H1 (cell line): Measurements from ENCODE around the gene SKIL. TPM values are rescaled to one million over a fixed set of nuclear protein-coding genes. Genes with fewer than 3 reads are reported as not detected.
A peak's percentile ranks its signal among the peaks of the same experiment; 100 is the strongest.

Source experiments
- CTCF ChIA-PET: fragments of 300-600 bp; sonication (Branson Sonifier 250); formaldehyde crosslinking; loops from one replicate; lab custom pipeline; 2021; ENCODE audit not compliant: partially characterized antibody; lab: Charles Lee
- POLR2A ChIA-PET: fragments of 300-600 bp; sonication (Branson Sonifier 250); formaldehyde crosslinking; loops from one replicate; lab custom pipeline; 2021; ENCODE audit warnings: inconsistent platforms; ENCODE audit not compliant: partially characterized antibody; lab: Charles Lee
- DNase-seq, 2 experiments: peaks; one replicate each; pipeline versions ENCODE4 v3.0.0 to v3.0.0-alpha.2; 2010 to 2022; ENCODE audit warnings: low spot score in 2 of 2, low read depth in 1 of 2, mixed read lengths in 1 of 2
- FAIRE-seq: peaks from 2 replicates; lab custom pipeline; 2011; peaks lifted over from hg19 to GRCh38; lab: Jason Lieb, UNC
- H2AFZ ChIP-seq: 2 replicates; pipeline ENCODE4 v1.8.1; 2012; ENCODE audit warnings: low read length, inconsistent platforms
- H2AK5ac ChIP-seq: 2 replicates; pipeline ENCODE4 v1.6.1; 2013; ENCODE audit warnings: low read depth, low read length
- H2BK120ac ChIP-seq: replicated peaks from 2 replicates; pipeline ENCODE3; 2013; ENCODE audit warnings: low read depth, low read length, inconsistent platforms
- H2BK12ac ChIP-seq: 2 replicates; pipeline ENCODE4 v1.6.1; 2013; ENCODE audit warnings: low read depth, low read length
- H2BK15ac ChIP-seq: 2 replicates; pipeline ENCODE4 v1.6.1; 2013; ENCODE audit warnings: low read length
- H2BK20ac ChIP-seq: 2 replicates; pipeline ENCODE4 v1.6.1; 2013; ENCODE audit warnings: low read length
- H2BK5ac ChIP-seq: 2 replicates; pipeline ENCODE4 v1.6.1; 2013; ENCODE audit warnings: low read depth, low read length
- H3K14ac ChIP-seq: 2 replicates; pipeline ENCODE4 v1.6.1; 2013; ENCODE audit warnings: inconsistent platforms; ENCODE audit not compliant: insufficient read length
- H3K18ac ChIP-seq: 2 replicates; pipeline ENCODE4 v1.6.1; 2013; ENCODE audit warnings: low read length; ENCODE audit errors: extremely low read depth
- H3K23ac ChIP-seq: 2 replicates; pipeline ENCODE4 v1.6.1; 2013; ENCODE audit warnings: inconsistent platforms; ENCODE audit not compliant: insufficient read length
- H3K23me2 ChIP-seq: 2 replicates; pipeline ENCODE4 v1.6.1; 2013; ENCODE audit warnings: low read depth, low read length
- H3K27ac ChIP-seq: 2 replicates; pipeline ENCODE4 v1.6.1; 2011; ENCODE audit warnings: low read depth, low read length, inconsistent platforms
- H3K27me3 ChIP-seq, 4 experiments: replicated peaks in 1 of 4; 1 replicate in 1 of 4; 2 replicates in 3 of 4; pipeline versions ENCODE4 v1.6.1 to v1.8.1; 2011 to 2013; ENCODE audit warnings: low read length in 3 of 4, mild to moderate bottlenecking in 3 of 4, inconsistent platforms in 2 of 4, mixed read lengths in 2 of 4, moderate library complexity in 1 of 4; ENCODE audit not compliant: control insufficient read depth in 3 of 4, insufficient read depth in 3 of 4; ENCODE audit errors: extremely low read depth in 1 of 4
- H3K36me3 ChIP-seq, 4 experiments: 2 replicates each; pipeline versions ENCODE4 v1.6.1 to v1.8.1; 2011 to 2013; ENCODE audit warnings: mild to moderate bottlenecking in 4 of 4, low read length in 3 of 4, moderate library complexity in 2 of 4, control low read depth in 1 of 4, inconsistent platforms in 1 of 4; ENCODE audit not compliant: insufficient read depth in 4 of 4, control insufficient read depth in 2 of 4
- H3K4ac ChIP-seq: replicated peaks from 2 replicates; pipeline ENCODE3; 2013; ENCODE audit warnings: low read length, low read depth, mixed read lengths, inconsistent platforms; ENCODE audit not compliant: insufficient read length
- H3K4me1 ChIP-seq, 4 experiments: replicated peaks in 1 of 4; 1 replicate in 1 of 4; 2 replicates in 3 of 4; pipeline versions ENCODE4 v1.6.1 to v1.8.1; 2011 to 2013; ENCODE audit warnings: low read length in 3 of 4, inconsistent platforms in 2 of 4, mixed read lengths in 1 of 4; ENCODE audit not compliant: insufficient read depth in 4 of 4, control insufficient read depth in 3 of 4
- H3K4me2 ChIP-seq, 2 experiments: 2 replicates each; pipeline versions ENCODE4 v1.6.1 to v1.8.1; 2011 to 2013; ENCODE audit warnings: low read depth in 2 of 2, low read length in 2 of 2, control low read depth in 1 of 2, inconsistent platforms in 1 of 2, mild to moderate bottlenecking in 1 of 2; ENCODE audit not compliant: insufficient read depth in 1 of 2
- H3K4me3 ChIP-seq, 4 experiments: fragments of 200-600, 300-600 bp in 1 of 4; sonication (generic), shearing (Covaris generic), sonication (Bioruptor Twin) in 1 of 4; 2 replicates each; pipeline versions ENCODE4 v1.5.1 to v1.8.1; 2011 to 2016; ENCODE audit warnings: low read length in 4 of 4, low read depth in 3 of 4, control low read depth in 2 of 4, inconsistent platforms in 2 of 4, mild to moderate bottlenecking in 2 of 4, mixed read lengths in 1 of 4, moderate library complexity in 1 of 4; ENCODE audit not compliant: insufficient read depth in 2 of 4; ENCODE audit errors: extremely low read depth in 1 of 4
- H3K56ac ChIP-seq: replicated peaks from 2 replicates; pipeline ENCODE3; 2013; ENCODE audit warnings: low read depth, mild to moderate bottlenecking, mixed read lengths, low read length, inconsistent platforms; ENCODE audit not compliant: insufficient read length
- H3K79me1 ChIP-seq: 2 replicates; pipeline ENCODE4 v1.6.1; 2013; ENCODE audit warnings: low read depth, low read length, control low read depth
- H3K79me2 ChIP-seq, 2 experiments: 2 replicates each; pipeline versions ENCODE4 v1.6.1 to v1.8.1; 2012 to 2013; ENCODE audit warnings: low read length in 2 of 2, mild to moderate bottlenecking in 2 of 2, inconsistent platforms in 1 of 2; ENCODE audit not compliant: insufficient read depth in 2 of 2, control insufficient read depth in 1 of 2
- H3K9ac ChIP-seq, 4 experiments: replicated peaks in 1 of 4; 1 replicate in 1 of 4; 2 replicates in 3 of 4; pipeline versions ENCODE4 v1.6.1 to v1.8.1; 2011 to 2013; ENCODE audit warnings: low read depth in 3 of 4, low read length in 3 of 4, control low read depth in 2 of 4, mild to moderate bottlenecking in 2 of 4, moderate library complexity in 2 of 4, inconsistent platforms in 1 of 4; ENCODE audit errors: extremely low read depth in 1 of 4
- H3K9me3 ChIP-seq, 2 experiments: 2 replicates each; pipeline versions ENCODE4 v1.6.1 to v1.8.1; 2012 to 2013; ENCODE audit warnings: mild to moderate bottlenecking in 2 of 2, moderate library complexity in 2 of 2, control low read depth in 1 of 2, inconsistent platforms in 1 of 2, low read depth in 1 of 2, low read length in 1 of 2, mixed read lengths in 1 of 2; ENCODE audit not compliant: insufficient read depth in 2 of 2
- H4K20me1 ChIP-seq, 2 experiments: replicated peaks in 1 of 2; 2 replicates each; pipeline versions ENCODE3 to v1.8.1; 2011 to 2013; ENCODE audit warnings: inconsistent platforms in 2 of 2, low read length in 2 of 2, mild to moderate bottlenecking in 1 of 2; ENCODE audit not compliant: insufficient read depth in 2 of 2, control insufficient read depth in 1 of 2
- H4K5ac ChIP-seq: 2 replicates; pipeline ENCODE4 v1.6.1; 2013; ENCODE audit warnings: low read length, low read depth, mixed read lengths, inconsistent platforms; ENCODE audit not compliant: insufficient read length
- H4K8ac ChIP-seq: 2 replicates; pipeline ENCODE4 v1.8.0; 2013; ENCODE audit warnings: mild to moderate bottlenecking, moderate library complexity, low read length, inconsistent platforms; ENCODE audit not compliant: insufficient read depth; ENCODE audit errors: extremely low read depth
- H4K91ac ChIP-seq: replicated peaks from 2 replicates; pipeline ENCODE3; 2013; ENCODE audit warnings: low read length, mixed read lengths, inconsistent platforms; ENCODE audit not compliant: insufficient read length
- ASH2L ChIP-seq: fragments of 200-600, 300-600 bp; sonication (generic); IDR thresholded peaks from one replicate; pipeline ENCODE4 v1.7.1; 2017; ENCODE audit warnings: low read length
- BCL11A ChIP-seq, 2 experiments: IDR thresholded peaks; one replicate each; pipeline ENCODE4 v1.6.1; 2011; ENCODE audit warnings: low read depth in 2 of 2, low read length in 2 of 2, mild to moderate bottlenecking in 2 of 2
- BRCA1 ChIP-seq: IDR thresholded peaks from 2 replicates; pipeline ENCODE4 v1.6.1; 2012; ENCODE audit warnings: low read depth, low read length, improper control_type of control experiment
- CHD2 ChIP-seq: IDR thresholded peaks from 2 replicates; pipeline ENCODE4 v1.6.1; 2012; ENCODE audit warnings: low read length, improper control_type of control experiment
- CREB1 ChIP-seq: IDR thresholded peaks from 2 replicates; pipeline ENCODE4 v1.6.1; 2012; ENCODE audit warnings: inconsistent platforms
- FOSL1 ChIP-seq: IDR thresholded peaks from 2 replicates; pipeline ENCODE4 v1.6.1; 2011; ENCODE audit warnings: mild to moderate bottlenecking, low read depth, low read length, moderate library complexity; ENCODE audit not compliant: insufficient read depth
- KDM1A ChIP-seq: fragments of 200-600, 300-600 bp; sonication (generic); IDR thresholded peaks from 2 replicates; pipeline ENCODE4 v1.7.1; 2016; ENCODE audit warnings: mild to moderate bottlenecking, low read length, borderline replicate concordance
- KDM5A ChIP-seq: fragments of 200-600 bp; IDR thresholded peaks from 2 replicates; pipeline ENCODE4 v1.7.1; 2012; ENCODE audit warnings: mild to moderate bottlenecking, low read length, inconsistent platforms, mixed read lengths
- MAFK ChIP-seq: IDR thresholded peaks from 2 replicates; pipeline ENCODE4 v1.6.1; 2012; ENCODE audit warnings: low read depth, mild to moderate bottlenecking, improper control_type of control experiment, low read length
- NRF1 ChIP-seq: IDR thresholded peaks from 2 replicates; pipeline ENCODE4 v1.6.1; 2011; ENCODE audit warnings: mild to moderate bottlenecking, low read depth, low read length, improper control_type of control experiment
- RXRA ChIP-seq: IDR thresholded peaks from 2 replicates; pipeline ENCODE4 v1.6.1; 2011; ENCODE audit warnings: low read depth, mild to moderate bottlenecking, low read length, moderate library complexity; ENCODE audit not compliant: insufficient read depth
- SIRT6 ChIP-seq: IDR thresholded peaks from one replicate; pipeline ENCODE4 v1.7.1; 2012; ENCODE audit warnings: low read length, inconsistent platforms
- TAF7 ChIP-seq: optimal IDR thresholded peaks from 2 replicates; pipeline ENCODE3; 2011; ENCODE audit warnings: low read depth, mild to moderate bottlenecking, inconsistent platforms, low read length, moderate library complexity, borderline replicate concordance
- YY1 ChIP-seq: IDR thresholded peaks from 2 replicates; pipeline ENCODE4 v1.6.1; 2011; ENCODE audit warnings: low read depth, mild to moderate bottlenecking, low read length
- ZNF274 ChIP-seq: IDR thresholded peaks from 2 replicates; pipeline ENCODE4 v1.7.0; 2012; ENCODE audit warnings: low read length, borderline replicate concordance; ENCODE audit errors: extremely low read depth
- WGBS, 2 experiments: shearing (Covaris generic) in 1 of 2; methylation state at CpG; one replicate each; pipeline versions ENCODE4 v1.1.6 to v1.1.7; 2013 to 2015; ENCODE audit warnings: low lambda C conversion rate in 2 of 2, mixed read lengths in 2 of 2, inconsistent platforms in 1 of 2, low coverage in 1 of 2, missing lambda C conversion rate in 1 of 2; ENCODE audit not compliant: insufficient replicate concordance in 2 of 2, insufficient coverage in 1 of 2, insufficient read length in 1 of 2; ENCODE audit errors: extremely low coverage in 1 of 2, missing lambda C conversion rate in 1 of 2; 5-methylcytosine and 5-hydroxymethylcytosine counted together
- polyA plus RNA-seq, 7 experiments: library from polyadenylated mRNA; depleted of rRNA in 3 of 7; stranded (reverse) in 5 of 7; unstranded in 2 of 7; fragments of >200 nt in 5 of 7; fragments of 200-250 nt in 2 of 7; gene quantifications; 1 replicate in 5 of 7; 2 replicates in 1 of 7; 4 replicates in 1 of 7; pipeline versions ENCODE4 v1.2.1 to v1.2.3, GENCODE V29; 2011 to 2013; ENCODE audit warnings: missing spikeins in 2 of 7, mixed read lengths in 2 of 7
- total RNA-seq: library from RNA; stranded (reverse); fragmentation: NEBNext Ultra II Directional; extraction: Animal tissue kit (Norgen Biotek cat#: 25700); gene quantifications from 2 replicates; pipeline ENCODE4 v1.2.1, GENCODE V29; 2021
- TF ChIP-seq, protein P1 (sequence below): IDR thresholded peaks from 2 replicates; pipeline ENCODE4 v1.6.1; 2012; ENCODE audit warnings: inconsistent platforms

Gene SKIL
- total and polyA plus RNA-seq, 2 of the 8 experiments (the other 6 are each of a cell fraction or from before 2014, with no cell fraction given), result 13.2 to 277 TPM

DNA sequence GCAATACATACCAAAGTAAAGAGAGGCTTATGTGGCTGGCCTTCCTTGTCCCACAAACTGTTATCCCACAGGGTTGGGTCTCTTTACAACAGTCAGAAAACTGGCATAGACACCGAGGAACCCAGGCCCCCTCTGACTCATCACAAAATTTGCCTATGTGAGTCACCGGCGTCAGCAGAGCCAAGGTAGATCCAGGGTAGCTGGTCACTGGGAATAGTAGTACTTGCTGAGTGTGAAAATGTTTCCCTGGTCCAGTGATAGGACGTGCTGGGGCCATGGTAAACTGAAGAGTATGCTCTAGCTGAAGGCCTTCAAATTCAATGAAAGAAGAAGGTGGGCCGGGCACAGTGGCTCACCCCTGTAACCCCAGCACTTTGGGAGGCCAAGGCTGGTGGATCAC lies 27.1 kb upstream of the SKIL start:
- 89% methylated on average over 5 of the region's 5 CpGs; no CpG with 5 or more reads in 1 of the 2 experiments for WGBS, 2 experiments
- H3K14ac ChIP-seq, result no peak overlapping the region
- H2BK120ac ChIP-seq, result no peak overlapping the region
- H2AK5ac ChIP-seq, result no peak overlapping the region
- peak in 1 of 2 experiments; percentile 23 for DNase-seq
- no peak overlapping the region for H2AFZ ChIP-seq
- H3K4ac ChIP-seq, result no peak overlapping the region
- no peaks in the 10 kb centered on the region for H3K27me3 ChIP-seq
- POLR2A ChIA-PET, result no interaction called here
- H3K27ac ChIP-seq, result no peak overlapping the region
- no peak overlapping the region for H3K56ac ChIP-seq
- no peak for FAIRE-seq
- no peak overlapping the region for H2BK12ac ChIP-seq
- H3K4me3 ChIP-seq, result no peak overlapping the region
- peaks cover 0 to 6% (median 0%) of the 10 kb centered on the region in 4 experiments; a peak in 1 of 8 replicates for H3K36me3 ChIP-seq
- no peaks in the 10 kb centered on the region for H3K79me2 ChIP-seq
- H3K79me1 ChIP-seq, result no peaks in the 10 kb centered on the region
- H3K9ac ChIP-seq, result no peak overlapping the region
- H2BK5ac ChIP-seq, result no peak overlapping the region
- H2BK15ac ChIP-seq, result no peak overlapping the region
- no peak overlapping the region for H4K8ac ChIP-seq
- peaks cover 8 to 20% of the 10 kb centered on the region in 2 experiments for H3K9me3 ChIP-seq
- H2BK20ac ChIP-seq, result no peak overlapping the region
- no peak for TF ChIP-seq TAF7
- no peak for TF ChIP-seq CHD2
- no peak for TF ChIP-seq ASH2L
- no peak for TF ChIP-seq MAFK
- no peak for TF ChIP-seq BCL11A (IDR thresholded peaks at IDR 0.05; ENCODE audit: low read depth in 2 of 2, low read length in 2 of 2)
- no peak for TF ChIP-seq SIRT6
- no peak for TF ChIP-seq KDM5A
- no peak for TF ChIP-seq YY1
- TF ChIP-seq FOSL1, result no peak
- TF ChIP-seq ZNF274, result no peak
- TF ChIP-seq NRF1, result no peak
- TF ChIP-seq, protein P1, sequence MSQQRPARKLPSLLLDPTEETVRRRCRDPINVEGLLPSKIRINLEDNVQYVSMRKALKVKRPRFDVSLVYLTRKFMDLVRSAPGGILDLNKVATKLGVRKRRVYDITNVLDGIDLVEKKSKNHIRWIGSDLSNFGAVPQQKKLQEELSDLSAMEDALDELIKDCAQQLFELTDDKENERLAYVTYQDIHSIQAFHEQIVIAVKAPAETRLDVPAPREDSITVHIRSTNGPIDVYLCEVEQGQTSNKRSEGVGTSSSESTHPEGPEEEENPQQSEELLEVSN, result no peak
- no peak for TF ChIP-seq CREB1
- no peak for TF ChIP-seq RXRA
- TF ChIP-seq BRCA1, result no peak
- TF ChIP-seq KDM1A, result no peak
- no peaks in the 10 kb centered on the region for H3K4me1 ChIP-seq
- H3K23ac ChIP-seq, result no peak overlapping the region
- CTCF ChIA-PET, result no interaction called here
- no peak overlapping the region for H3K4me2 ChIP-seq
- H3K23me2 ChIP-seq, result no peaks in the 10 kb centered on the region; the same call in 1 of the 2 replicates
- H4K20me1 ChIP-seq, result no peaks in the 10 kb centered on the region
- no peak overlapping the region for H3K18ac ChIP-seq
- H4K91ac ChIP-seq, result no peak overlapping the region
- no peak overlapping the region for H4K5ac ChIP-seq
